ENCODE data around the gene DLGAP4. TPM values are rescaled to one million over a fixed set of nuclear protein-coding genes. Genes with fewer than 3 reads are reported as not detected.

The DLGAP4 gene
- total and polyA plus RNA-seq, 2 of the 13 experiments (the other 11 are each of a cell fraction or from before 2014, with no cell fraction given) = 15.2 to 26.7 TPM

DNA sequence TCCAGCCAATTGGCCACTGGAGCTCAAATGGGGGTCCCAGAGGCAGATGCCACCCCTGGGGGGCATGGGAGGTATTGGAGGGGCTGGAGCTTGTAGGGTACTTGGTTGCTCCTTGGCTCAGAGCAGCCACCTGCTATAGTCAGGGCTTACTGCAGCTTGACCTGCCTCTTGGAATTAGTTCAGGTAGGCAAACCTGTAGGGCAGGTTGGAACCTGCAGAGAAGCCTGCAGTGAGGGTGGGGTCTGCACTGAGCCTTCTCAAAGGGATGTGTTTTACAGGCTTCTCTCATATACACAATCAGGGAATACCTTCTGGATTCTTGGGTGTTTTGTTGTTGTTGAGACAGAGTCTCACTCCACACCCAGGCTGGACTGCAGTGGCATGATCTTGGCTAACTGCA, 141.0 kb downstream of the DLGAP4 start:
- Histone ChIP-seq H3K4me3 (replicated peaks in 1 of 3; ENCODE audit: insufficient read depth in 1 of 3, low read depth in 2 of 3, low read length in 3 of 3) (no peak overlapping the region), H3K79me2 (ENCODE audit: insufficient read depth, low read length) (no peaks in the 10 kb centered on the region), H3K27me3 (ENCODE audit: control insufficient read depth in 1 of 2, insufficient read depth in 2 of 2, low read length in 2 of 2) (peaks cover 0 to 11% of the 10 kb centered on the region in 2 experiments; a peak in 2 of 5 replicates), H4K20me1 (ENCODE audit: insufficient read depth, low read length) (no peaks in the 10 kb centered on the region), H3K9me3 (ENCODE audit: low read length) (no peaks in the 10 kb centered on the region), H3K27ac (ENCODE audit: extremely low read length, insufficient read depth, low read length) (no peak overlapping the region), H2AFZ (ENCODE audit: low read length) (no peak overlapping the region), H3K36me3 (replicated peaks in 1 of 2; ENCODE audit: control insufficient read depth in 1 of 2, insufficient read depth in 2 of 2, low read length in 2 of 2) (no peaks in the 10 kb centered on the region), H3K4me1 (ENCODE audit: insufficient read depth, low read length) (no peaks in the 10 kb centered on the region), H3K4me2 (ENCODE audit: low read depth, low read length) (no peak overlapping the region), H3K9ac (ENCODE audit: insufficient read depth, low read depth, low read length) (no peak overlapping the region)
- FAIRE-seq = no peak
- in situ Hi-C loops (cut with HindIII; ENCODE audit: extremely low pct_ligation_motif_present, low pct_unique_long_range_greater_than_20kb) (loop anchor here (10.0 kb wide), 1 partner anchor 462 kb away; no protein-coding TSS in a partner anchor), intact Hi-C loops (cut with micrococcal nuclease; ENCODE audit: unreplicated experiment) (no loop called here)
- no peak; the same call in 2 of the 3 replicates for ATAC-seq
- POLR2A ChIA-PET = no interaction called here
- no peak for DNase-seq (ENCODE audit: low spot score)
- no peak for TF ChIP-seq ARID2 (CRISPR knock-in tag; IDR thresholded peaks at IDR 0.05; ENCODE audit: borderline replicate concordance)
- TF ChIP-seq, protein P1, sequence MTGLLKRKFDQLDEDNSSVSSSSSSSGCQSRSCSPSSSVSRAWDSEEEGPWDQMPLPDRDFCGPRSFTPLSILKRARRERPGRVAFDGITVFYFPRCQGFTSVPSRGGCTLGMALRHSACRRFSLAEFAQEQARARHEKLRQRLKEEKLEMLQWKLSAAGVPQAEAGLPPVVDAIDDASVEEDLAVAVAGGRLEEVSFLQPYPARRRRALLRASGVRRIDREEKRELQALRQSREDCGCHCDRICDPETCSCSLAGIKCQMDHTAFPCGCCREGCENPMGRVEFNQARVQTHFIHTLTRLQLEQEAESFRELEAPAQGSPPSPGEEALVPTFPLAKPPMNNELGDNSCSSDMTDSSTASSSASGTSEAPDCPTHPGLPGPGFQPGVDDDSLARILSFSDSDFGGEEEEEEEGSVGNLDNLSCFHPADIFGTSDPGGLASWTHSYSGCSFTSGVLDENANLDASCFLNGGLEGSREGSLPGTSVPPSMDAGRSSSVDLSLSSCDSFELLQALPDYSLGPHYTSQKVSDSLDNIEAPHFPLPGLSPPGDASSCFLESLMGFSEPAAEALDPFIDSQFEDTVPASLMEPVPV (CRISPR knock-in tag; IDR thresholded peaks at IDR 0.05) = no peak
- no peak for TF ChIP-seq XBP1 (CRISPR knock-in tag; IDR thresholded peaks at IDR 0.05)
- TF ChIP-seq, protein P2, sequence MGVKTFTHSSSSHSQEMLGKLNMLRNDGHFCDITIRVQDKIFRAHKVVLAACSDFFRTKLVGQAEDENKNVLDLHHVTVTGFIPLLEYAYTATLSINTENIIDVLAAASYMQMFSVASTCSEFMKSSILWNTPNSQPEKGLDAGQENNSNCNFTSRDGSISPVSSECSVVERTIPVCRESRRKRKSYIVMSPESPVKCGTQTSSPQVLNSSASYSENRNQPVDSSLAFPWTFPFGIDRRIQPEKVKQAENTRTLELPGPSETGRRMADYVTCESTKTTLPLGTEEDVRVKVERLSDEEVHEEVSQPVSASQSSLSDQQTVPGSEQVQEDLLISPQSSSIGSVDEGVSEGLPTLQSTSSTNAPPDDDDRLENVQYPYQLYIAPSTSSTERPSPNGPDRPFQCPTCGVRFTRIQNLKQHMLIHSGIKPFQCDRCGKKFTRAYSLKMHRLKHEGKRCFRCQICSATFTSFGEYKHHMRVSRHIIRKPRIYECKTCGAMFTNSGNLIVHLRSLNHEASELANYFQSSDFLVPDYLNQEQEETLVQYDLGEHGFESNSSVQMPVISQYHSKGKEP (CRISPR knock-in tag; IDR thresholded peaks at IDR 0.05) = no peak
- TF ChIP-seq SMYD3 (CRISPR knock-in tag; IDR thresholded peaks at IDR 0.05) = no peak
- no peak for TF ChIP-seq ZNF143 (CRISPR knock-in tag; IDR thresholded peaks at IDR 0.05)
- TF ChIP-seq HMG20A (CRISPR knock-in tag; IDR thresholded peaks at IDR 0.05; ENCODE audit: borderline replicate concordance) = no peak
- no TSS peak for BruUV-seq (replicated peaks)
- CTCF ChIA-PET (ENCODE audit: low intra/inter-chr PET ratio, low total read pairs) = no interaction called here

All from HepG2 (cell line).